Loucy (cell line): ENCODE data around the gene PRC1.
"Not testable (repeated sequence)": the region's sequence is repeated elsewhere in the genome, so short reads cannot be mapped to it uniquely, and the experiment has no call there.

Experiments
- H2AFZ ChIP-seq: fragments of 200-600 bp; sonication (generic); 2 replicates; pipeline ENCODE4 v1.6.0; 2016; ENCODE audit warnings: antibody characterized with exemption, mild to moderate bottlenecking, low read length, moderate library complexity
- H3F3A ChIP-seq: fragments of 200-600 bp; 2 replicates; pipeline ENCODE4 v1.6.0; 2016; ENCODE audit warnings: antibody characterized with exemption, low read depth, mild to moderate bottlenecking
- H3K27me3 ChIP-seq: fragments of 200-600 bp; sonication (generic); 2 replicates; pipeline ENCODE4 v1.6.1; 2014; ENCODE audit warnings: low read length, mild to moderate bottlenecking; ENCODE audit not compliant: insufficient read depth, poor library complexity, severe bottlenecking
- H3K36me3 ChIP-seq: fragments of 200-600 bp; sonication (generic); 2 replicates; pipeline ENCODE4 v1.6.1; 2016; ENCODE audit warnings: low read length; ENCODE audit not compliant: insufficient read depth
- H3K4me1 ChIP-seq: fragments of 200-600 bp; sonication (generic); 2 replicates; pipeline ENCODE4 v1.5.1; 2014; ENCODE audit warnings: low read length, mild to moderate bottlenecking; ENCODE audit not compliant: insufficient read depth, poor library complexity, severe bottlenecking
- H3K4me2 ChIP-seq: fragments of 200-600 bp; sonication (generic); 2 replicates; pipeline ENCODE4 v1.6.0; 2014; ENCODE audit warnings: antibody characterized with exemption, low read length, low read depth, mild to moderate bottlenecking; ENCODE audit not compliant: poor library complexity, severe bottlenecking
- H3K4me3 ChIP-seq: fragments of 200-600 bp; sonication (generic); 2 replicates; pipeline ENCODE4 v1.5.1; 2014; ENCODE audit warnings: low read length, mild to moderate bottlenecking, mixed read lengths; ENCODE audit not compliant: poor library complexity, severe bottlenecking
- H3K79me2 ChIP-seq: fragments of 200-600 bp; sonication (generic); 2 replicates; pipeline ENCODE4 v1.6.1; 2014; ENCODE audit warnings: low read length; ENCODE audit not compliant: insufficient read depth
- H3K9ac ChIP-seq: fragments of 200-600 bp; sonication (generic); 2 replicates; pipeline ENCODE4 v1.6.0; 2014; ENCODE audit warnings: mild to moderate bottlenecking, low read depth, low read length, moderate library complexity; ENCODE audit not compliant: poor library complexity, severe bottlenecking
- H3K9me2 ChIP-seq: fragments of 200-600 bp; sonication (generic); replicated peaks from 2 replicates; pipeline ENCODE4 v1.6.1; 2016; ENCODE audit warnings: low read depth, low read length, mixed read lengths
- H3K9me3 ChIP-seq: fragments of 200-600 bp; sonication (generic); 2 replicates; pipeline ENCODE4 v1.6.1; 2014; ENCODE audit warnings: mild to moderate bottlenecking, antibody characterized with exemption, low read length, low read depth; ENCODE audit not compliant: insufficient read depth
- H4K20me1 ChIP-seq: fragments of 200-600 bp; sonication (generic); 2 replicates; pipeline ENCODE4 v1.6.0; 2014; ENCODE audit warnings: antibody characterized with exemption, low read length, mild to moderate bottlenecking; ENCODE audit not compliant: insufficient read depth, poor library complexity, severe bottlenecking
- CTCF ChIP-seq: fragments of 200-600 bp; sonication (generic); conservative IDR thresholded peaks from 2 replicates; pipeline ENCODE4 v1.5.1; 2014; ENCODE audit warnings: mild to moderate bottlenecking, antibody characterized with exemption, low read length
- EZH2phosphoT487 ChIP-seq: fragments of 200-600 bp; IDR thresholded peaks from 2 replicates; pipeline ENCODE4 v1.6.1; 2018; ENCODE audit warnings: antibody characterized with exemption, mild to moderate bottlenecking, moderate library complexity, borderline replicate concordance

The PRC1 gene

DNA sequence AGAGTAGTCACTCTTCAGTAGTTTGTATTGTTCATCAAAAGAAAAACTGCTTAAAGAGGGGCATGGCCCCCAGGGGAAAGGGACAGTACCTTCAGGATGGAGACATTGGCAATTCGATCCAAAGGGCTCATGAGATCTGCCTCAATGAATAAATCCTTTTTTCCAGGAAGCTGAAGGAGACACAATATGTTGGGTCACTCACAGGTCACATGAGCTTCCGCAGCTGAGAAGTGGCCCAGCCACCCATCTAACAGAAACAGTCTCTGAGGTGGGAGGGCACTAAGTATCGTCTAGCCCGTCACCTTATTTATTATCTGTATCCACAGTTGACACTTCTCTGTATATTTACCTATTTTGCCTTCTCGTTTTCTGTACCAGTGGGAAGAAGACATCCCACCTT, 23.4 kb upstream of the PRC1 start:
- H3K79me2 ChIP-seq, result peaks cover 42% of the 10 kb centered on the region
- peaks cover 20% of the 10 kb centered on the region; the same call in 1 of the 2 replicates for H3K36me3 ChIP-seq
- H3F3A ChIP-seq, result no peaks in the 10 kb centered on the region
- no peaks in the 10 kb centered on the region for H3K9me2 ChIP-seq
- H3K9me3 ChIP-seq, result no peaks in the 10 kb centered on the region
- no peak overlapping the region for H2AFZ ChIP-seq
- no peaks in the 10 kb centered on the region for H3K27me3 ChIP-seq
- peak overlapping the region; percentile 29 for H3K9ac ChIP-seq
- H3K4me1 ChIP-seq, result peaks cover 28% of the 10 kb centered on the region
- H4K20me1 ChIP-seq, result peaks cover 14% of the 10 kb centered on the region
- TF ChIP-seq EZH2phosphoT487 (no peak), CTCF (no peak)
- no peak overlapping the region for H3K4me3 ChIP-seq
- peak overlapping the region; percentile 52 for H3K4me2 ChIP-seq

GRCh38 chr15:91013701-91014100, 19.4 kb upstream of the PRC1 start:
- not testable (repeated sequence) for H3K9me3 ChIP-seq, H3K27me3 ChIP-seq, H3K9ac ChIP-seq, H3K4me2 ChIP-seq, H3K4me1 ChIP-seq, H4K20me1 ChIP-seq, H3K4me3 ChIP-seq, H3K9me2 ChIP-seq, H3F3A ChIP-seq, H2AFZ ChIP-seq
- peaks cover 38% of the 10 kb centered on the region; the same call in 1 of the 2 replicates for H3K36me3 ChIP-seq
- peaks cover 11% of the 10 kb centered on the region; the same call in 1 of the 2 replicates for H3K79me2 ChIP-seq

DNA sequence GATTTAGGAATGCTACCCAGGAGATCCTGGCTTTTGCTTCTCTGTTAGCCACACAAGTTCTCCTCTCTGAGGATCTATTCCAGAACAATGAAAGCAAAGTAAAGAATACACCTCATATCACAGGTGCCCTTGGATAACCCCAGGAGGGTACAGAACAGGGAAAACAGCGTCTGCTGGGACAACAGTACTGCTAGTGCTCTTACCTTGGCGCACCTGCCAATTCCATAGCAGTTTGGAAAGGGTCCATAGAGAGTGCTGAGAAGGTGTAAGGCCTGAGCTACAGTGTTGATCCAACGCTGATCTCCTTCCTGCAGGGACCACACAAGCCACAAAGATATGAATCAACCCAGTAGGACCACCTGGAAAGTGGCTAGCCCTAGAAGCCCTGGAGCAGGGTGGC, 12.9 kb upstream of the PRC1 start:
- H3F3A ChIP-seq, result no peaks in the 10 kb centered on the region
- no peak overlapping the region for H3K9ac ChIP-seq
- peaks cover 45% of the 10 kb centered on the region; the same call in 1 of the 2 replicates for H3K36me3 ChIP-seq
- no peaks in the 10 kb centered on the region for H3K27me3 ChIP-seq
- no peaks in the 10 kb centered on the region for H3K9me3 ChIP-seq
- H3K4me1 ChIP-seq, result no peaks in the 10 kb centered on the region
- no peaks in the 10 kb centered on the region for H3K79me2 ChIP-seq
- H2AFZ ChIP-seq, result no peak overlapping the region
- TF ChIP-seq CTCF (no peak), EZH2phosphoT487 (no peak)
- no peak overlapping the region for H3K4me3 ChIP-seq
- H3K4me2 ChIP-seq, result no peak overlapping the region
- H3K9me2 ChIP-seq, result no peaks in the 10 kb centered on the region
- H4K20me1 ChIP-seq, result no peaks in the 10 kb centered on the region

DNA sequence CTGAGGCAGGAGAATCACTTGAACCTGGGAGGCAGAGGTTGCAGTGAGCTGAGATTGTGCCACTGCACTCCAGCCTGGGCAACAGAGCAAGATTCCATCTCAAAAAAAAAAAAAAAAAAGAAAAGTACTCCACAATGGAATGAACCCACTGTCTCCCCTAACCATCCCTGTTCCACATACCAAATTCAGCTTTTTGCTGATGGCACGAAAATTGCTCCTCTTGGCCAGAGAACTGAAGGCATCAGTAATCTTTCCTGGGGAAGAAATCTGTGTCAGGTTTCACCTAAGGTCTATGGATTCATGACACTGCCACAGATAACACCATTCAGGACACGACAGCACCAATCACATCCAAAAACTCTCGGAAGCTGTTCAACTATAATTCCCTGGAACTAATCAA, 6.9 kb upstream of the PRC1 start:
- Histone ChIP-seq H2AFZ (no peak overlapping the region), H3K9me2 (no peaks in the 10 kb centered on the region), H3K27me3 (no peaks in the 10 kb centered on the region), H3K79me2 (peaks cover 2% of the 10 kb centered on the region; the same call in 1 of the 2 replicates), H3K4me3 (no peak overlapping the region), H4K20me1 (no peaks in the 10 kb centered on the region), H3K9ac (no peak overlapping the region), H3F3A (no peaks in the 10 kb centered on the region), H3K36me3 (peaks cover 41% of the 10 kb centered on the region; the same call in 1 of the 2 replicates), H3K4me1 (peaks cover 1% of the 10 kb centered on the region), H3K9me3 (no peaks in the 10 kb centered on the region), H3K4me2 (no peak overlapping the region)
- TF ChIP-seq EZH2phosphoT487, result no peak
- no peak for TF ChIP-seq CTCF
